A673 (cell line): Measurements from ENCODE around the gene CERS6.

ENCODE experiments used
- CTCF ChIP-seq: fragments of 300-800, 200-600 bp; sonication (generic); conservative IDR thresholded peaks from 2 replicates; pipeline ENCODE4 v1.5.1; 2017; ENCODE audit warnings: low read depth, mild to moderate bottlenecking, antibody characterized with exemption, low read length, moderate library complexity, mixed read lengths
- EZH2 ChIP-seq: fragments of 200-600 bp; sonication (generic); IDR thresholded peaks from 2 replicates; pipeline ENCODE4 v1.6.1; 2017; ENCODE audit warnings: borderline replicate concordance, low read depth, mild to moderate bottlenecking, mixed read lengths, antibody characterized with exemption, low read length; ENCODE audit not compliant: poor library complexity, severe bottlenecking

- TF ChIP-seq CTCF (no peak), EZH2 (no peak)
These were observed 296.3 kb downstream of the CERS6 start for GRCh38 chr2:168752361-168752760.
